Measurements from ENCODE around the gene SMAD1. TPM values are rescaled to one million over a fixed set of nuclear protein-coding genes. Genes with fewer than 3 reads are reported as not detected.
A peak's percentile ranks its signal among the peaks of the same experiment; 100 is the strongest.

SMAD1 gene
- total RNA-seq, 1 experiment from 2014 or later, result 23.0 TPM

DNA sequence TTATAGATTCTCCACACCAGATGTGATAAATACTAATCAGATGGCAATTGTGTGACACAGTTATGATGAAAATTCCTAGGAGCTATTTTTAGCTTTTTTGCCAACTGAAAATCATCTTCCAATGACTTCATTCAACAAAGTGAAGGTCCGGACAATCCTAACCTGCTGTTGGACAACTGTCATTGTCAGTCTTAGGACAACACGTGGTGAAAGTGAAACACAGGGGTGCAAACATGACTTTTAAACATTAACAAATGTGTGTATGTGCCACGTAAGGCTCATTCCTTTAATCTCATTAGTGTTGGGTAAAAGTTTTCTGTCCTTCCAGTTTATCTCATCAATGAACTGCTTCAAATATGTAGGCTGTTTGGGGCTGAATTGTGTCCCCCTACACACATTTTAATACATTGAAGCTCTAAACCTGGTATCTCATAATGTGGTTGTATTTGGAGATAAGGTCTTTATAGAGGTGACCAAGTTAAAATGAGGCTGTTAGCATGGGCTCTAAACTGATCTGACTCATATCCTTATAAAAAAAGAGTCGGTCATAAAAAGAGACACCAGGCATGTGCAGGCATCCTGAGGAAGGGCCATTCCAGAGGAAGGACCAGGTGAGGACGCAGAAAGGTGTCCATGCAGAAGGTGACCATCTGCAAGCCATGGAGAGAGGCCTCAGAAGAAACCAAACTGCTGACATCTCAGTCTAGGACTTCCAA is 41.2 kb upstream of the SMAD1 start:
- DNase-seq (ENCODE audit: low read depth, low spot score), result no peak
- Histone ChIP-seq H3K9me2 (ENCODE audit: insufficient read depth) (no peaks in the 10 kb centered on the region), H3K4me2 (ENCODE audit: low read length) (no peak overlapping the region), H3K79me2 (ENCODE audit: insufficient read depth, low read length) (no peaks in the 10 kb centered on the region), H3K36me3 (ENCODE audit: control insufficient read depth in 1 of 2, insufficient read depth in 2 of 2, low read length in 2 of 2) (no peaks in the 10 kb centered on the region), H4K20me1 (ENCODE audit: insufficient read depth) (no peaks in the 10 kb centered on the region), H3K27me3 (ENCODE audit: insufficient read depth, low read length) (no peaks in the 10 kb centered on the region), H3K9ac (ENCODE audit: low read length) (no peak overlapping the region), H3K9me3 (ENCODE audit: control insufficient read depth in 1 of 2, insufficient read depth in 1 of 2, low read depth in 1 of 2, low read length in 2 of 2) (no peaks in the 10 kb centered on the region), H2AFZ (ENCODE audit: low read depth, low read length, poor library complexity, severe bottlenecking) (peak overlapping the region; percentile 49), H3K4me3 (replicated peaks in 1 of 2; ENCODE audit: low read depth in 1 of 2, low read length in 2 of 2) (no peak overlapping the region), H3K27ac (ENCODE audit: low read depth, low read length) (no peak overlapping the region), H3K4me1 (ENCODE audit: control insufficient read depth in 1 of 2, insufficient read depth in 2 of 2, low read length in 2 of 2) (0 out of 4 replicates have a peak, but pooled peaks cover 0 to 3% of the 10 kb centered on the region in 2 experiments)
- intact Hi-C loops (cut with micrococcal nuclease), result no loop called here
- no TSS peak for BruUV-seq (replicated peaks)
- ChIA-PET CTCF (no interaction called here), RAD21 (ENCODE audit: low non-redundant PET in 1 of 2, low total read pairs in 2 of 2, uncharacterized antibody in 2 of 2, unreplicated experiment in 2 of 2) (no interaction called here), POLR2A (no interaction called here)
- no peak for ATAC-seq
- TF ChIP-seq ZBTB33 (IDR thresholded peaks at IDR 0.05; ENCODE audit: extremely low read depth, insufficient replicate concordance, low read length) (no peak), EGR1 (IDR thresholded peaks at IDR 0.05; ENCODE audit: low read depth) (no peak), POLR2AphosphoS5 (IDR thresholded peaks at IDR 0.05; ENCODE audit: low read depth, low read length) (no peak)

DNA sequence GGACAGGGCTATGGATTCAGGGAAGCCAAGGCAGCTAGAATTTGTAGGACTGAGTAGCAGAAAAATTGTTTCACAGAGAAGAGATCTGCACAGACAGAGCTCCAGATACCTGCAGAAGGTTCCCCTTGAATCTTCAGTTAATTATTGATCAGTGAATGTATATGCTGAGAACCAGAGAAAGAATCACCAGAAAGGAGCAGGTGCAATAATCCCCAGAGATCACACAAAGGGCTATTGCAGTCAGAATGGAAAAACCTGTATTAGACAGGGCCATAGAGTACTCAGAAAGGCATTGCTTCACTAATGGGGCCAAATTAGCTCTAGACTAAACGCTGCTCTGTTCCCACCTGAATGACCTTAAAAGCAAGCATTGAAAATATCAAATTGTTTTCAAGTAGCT is 35.5 kb upstream of the SMAD1 start:
- DNase-seq (ENCODE audit: low read depth, low spot score), result no peak
- H3K4me3 ChIP-seq (replicated peaks in 1 of 2; ENCODE audit: low read depth in 1 of 2, low read length in 2 of 2), result no peak overlapping the region
- H3K9me2 ChIP-seq (ENCODE audit: insufficient read depth), result no peaks in the 10 kb centered on the region
- H3K4me1 ChIP-seq (ENCODE audit: control insufficient read depth in 1 of 2, insufficient read depth in 2 of 2, low read length in 2 of 2), result no peaks in the 10 kb centered on the region
- BruUV-seq (replicated peaks), result no TSS peak
- H3K79me2 ChIP-seq (ENCODE audit: insufficient read depth, low read length), result no peaks in the 10 kb centered on the region
- H4K20me1 ChIP-seq (ENCODE audit: insufficient read depth), result no peaks in the 10 kb centered on the region
- TF ChIP-seq EGR1 (IDR thresholded peaks at IDR 0.05; ENCODE audit: low read depth) (no peak), ELF1 (IDR thresholded peaks at IDR 0.05; ENCODE audit: borderline replicate concordance, low read depth) (no peak), YY1 (IDR thresholded peaks at IDR 0.05; ENCODE audit: extremely low read depth, insufficient replicate concordance, low read depth, low read length) (no peak), RAD21 (IDR thresholded peaks at IDR 0.05; ENCODE audit: low read depth) (no peak), CEBPB (IDR thresholded peaks at IDR 0.05; ENCODE audit: low read depth) (no peak), ZNF274 (IDR thresholded peaks at IDR 0.05; ENCODE audit: low read depth, low read length) (no peak), POLR2AphosphoS5 (IDR thresholded peaks at IDR 0.05; ENCODE audit: low read depth, low read length) (no peak), FOSL1 (IDR thresholded peaks at IDR 0.05; ENCODE audit: low read depth) (no peak), SIN3A (IDR thresholded peaks at IDR 0.05; ENCODE audit: low read depth) (no peak)
- TF ChIP-seq, protein P1, sequence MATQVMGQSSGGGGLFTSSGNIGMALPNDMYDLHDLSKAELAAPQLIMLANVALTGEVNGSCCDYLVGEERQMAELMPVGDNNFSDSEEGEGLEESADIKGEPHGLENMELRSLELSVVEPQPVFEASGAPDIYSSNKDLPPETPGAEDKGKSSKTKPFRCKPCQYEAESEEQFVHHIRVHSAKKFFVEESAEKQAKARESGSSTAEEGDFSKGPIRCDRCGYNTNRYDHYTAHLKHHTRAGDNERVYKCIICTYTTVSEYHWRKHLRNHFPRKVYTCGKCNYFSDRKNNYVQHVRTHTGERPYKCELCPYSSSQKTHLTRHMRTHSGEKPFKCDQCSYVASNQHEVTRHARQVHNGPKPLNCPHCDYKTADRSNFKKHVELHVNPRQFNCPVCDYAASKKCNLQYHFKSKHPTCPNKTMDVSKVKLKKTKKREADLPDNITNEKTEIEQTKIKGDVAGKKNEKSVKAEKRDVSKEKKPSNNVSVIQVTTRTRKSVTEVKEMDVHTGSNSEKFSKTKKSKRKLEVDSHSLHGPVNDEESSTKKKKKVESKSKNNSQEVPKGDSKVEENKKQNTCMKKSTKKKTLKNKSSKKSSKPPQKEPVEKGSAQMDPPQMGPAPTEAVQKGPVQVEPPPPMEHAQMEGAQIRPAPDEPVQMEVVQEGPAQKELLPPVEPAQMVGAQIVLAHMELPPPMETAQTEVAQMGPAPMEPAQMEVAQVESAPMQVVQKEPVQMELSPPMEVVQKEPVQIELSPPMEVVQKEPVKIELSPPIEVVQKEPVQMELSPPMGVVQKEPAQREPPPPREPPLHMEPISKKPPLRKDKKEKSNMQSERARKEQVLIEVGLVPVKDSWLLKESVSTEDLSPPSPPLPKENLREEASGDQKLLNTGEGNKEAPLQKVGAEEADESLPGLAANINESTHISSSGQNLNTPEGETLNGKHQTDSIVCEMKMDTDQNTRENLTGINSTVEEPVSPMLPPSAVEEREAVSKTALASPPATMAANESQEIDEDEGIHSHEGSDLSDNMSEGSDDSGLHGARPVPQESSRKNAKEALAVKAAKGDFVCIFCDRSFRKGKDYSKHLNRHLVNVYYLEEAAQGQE (IDR thresholded peaks at IDR 0.05; ENCODE audit: low read depth), result no peak
- no peak overlapping the region for H3K4me2 ChIP-seq (ENCODE audit: low read length)
- ChIA-PET CTCF (no interaction called here), POLR2A (no interaction called here), RAD21 (ENCODE audit: low non-redundant PET in 1 of 2, low total read pairs in 2 of 2, uncharacterized antibody in 2 of 2, unreplicated experiment in 2 of 2) (no interaction called here)
- no peak overlapping the region for H2AFZ ChIP-seq (ENCODE audit: low read depth, low read length, poor library complexity, severe bottlenecking)
- no peak for ATAC-seq
- intact Hi-C loops (cut with micrococcal nuclease), result no loop called here
- no peak overlapping the region for H3K27ac ChIP-seq (ENCODE audit: low read depth, low read length)
- H3K9me3 ChIP-seq (ENCODE audit: control insufficient read depth in 1 of 2, insufficient read depth in 1 of 2, low read depth in 1 of 2, low read length in 2 of 2), result no peaks in the 10 kb centered on the region
- no peaks in the 10 kb centered on the region for H3K27me3 ChIP-seq (ENCODE audit: insufficient read depth, low read length)
- H3K36me3 ChIP-seq (ENCODE audit: control insufficient read depth in 1 of 2, insufficient read depth in 2 of 2, low read length in 2 of 2), result no peaks in the 10 kb centered on the region
- H3K9ac ChIP-seq (ENCODE audit: low read length), result no peak overlapping the region

Data from HCT116 (cell line).